MCF 10A (cell line): Measurements from ENCODE around the gene NSMF. TPM values are rescaled to one million over a fixed set of nuclear protein-coding genes. Genes with fewer than 3 reads are reported as not detected.
A peak's percentile ranks its signal among the peaks of the same experiment; 100 is the strongest.

Experiments
- BruUV-seq: library from RNA; stranded (reverse); fragments of 400-500 nt; replicated peaks from 2 replicates; lab custom pipeline; 2021; lab: Mats Ljungman, UMichigan
- CTCF ChIA-PET: fragments of 300-600 bp; sonication (Branson Sonifier 250); formaldehyde crosslinking; extraction: SDS; loops from one replicate; lab custom pipeline; 2021; ENCODE audit warnings: antibody characterized with exemption, inconsistent platforms; lab: Yijun Ruan, JAX
- POLR2A ChIA-PET: fragments of 300-600, 350-650 bp; sonication (Branson Sonifier 250); formaldehyde crosslinking; extraction: SDS; loops from one replicate; lab custom pipeline; 2020; ENCODE audit warnings: antibody characterized with exemption, inconsistent platforms; lab: Yijun Ruan, JAX
- DNase-seq: peaks from one replicate; pipeline ENCODE4 v3.0.0-alpha.2; 2018; ENCODE audit not compliant: unreplicated experiment
- H3K27ac Mint-ChIP-seq: one replicate; pipeline ENCODE4 v1.8.0; 2022; ENCODE audit warnings: mild to moderate bottlenecking, low read depth, mixed read lengths; ENCODE audit not compliant: unreplicated experiment
- H3K27me3 Mint-ChIP-seq: one replicate; pipeline ENCODE4 v1.8.0; 2022; ENCODE audit warnings: mixed read lengths; ENCODE audit not compliant: insufficient read depth, unreplicated experiment
- H3K36me3 Mint-ChIP-seq: one replicate; pipeline ENCODE4 v1.8.0; 2022; ENCODE audit warnings: mild to moderate bottlenecking, moderate library complexity, mixed read lengths; ENCODE audit not compliant: insufficient read depth, unreplicated experiment
- H3K4me1 Mint-ChIP-seq: one replicate; pipeline ENCODE4 v1.8.0; 2022; ENCODE audit warnings: mixed read lengths; ENCODE audit not compliant: insufficient read depth, unreplicated experiment
- H3K4me3 Mint-ChIP-seq: one replicate; pipeline ENCODE4 v1.8.0; 2022; ENCODE audit warnings: mild to moderate bottlenecking, moderate library complexity, mixed read lengths; ENCODE audit not compliant: unreplicated experiment
- H3K9me3 Mint-ChIP-seq: one replicate; pipeline ENCODE4 v1.8.0; 2022; ENCODE audit warnings: mixed read lengths; ENCODE audit not compliant: unreplicated experiment
- CTCF ChIP-seq: fragments of 200-600 bp; IDR thresholded peaks from one replicate; pipeline ENCODE4 v1.8.0; 2022; ENCODE audit warnings: antibody characterized with exemption, mild to moderate bottlenecking; ENCODE audit not compliant: unreplicated experiment
- intact Hi-C: fragments of 100-400 bp; cut with micrococcal nuclease; formaldehyde crosslinking; loops from 2 replicates; pipeline ENCODE4 v1.14.1; 2022
- total RNA-seq: library from RNA; stranded (reverse); gene quantifications from 2 replicates; pipeline ENCODE4 v1.2.3, GENCODE V29; 2022

The NSMF gene
- total RNA-seq, 1 experiment from 2014 or later: 37.8 TPM

GRCh38 chr9:137416563-137417151 lies 42.5 kb downstream of the NSMF start:
- Mint-ChIP-seq H3K36me3 (peaks cover 4% of the 10 kb centered on the region), H3K4me1 (peaks cover 8% of the 10 kb centered on the region), H3K27ac (no peak overlapping the region), H3K9me3 (no peaks in the 10 kb centered on the region), H3K27me3 (no peaks in the 10 kb centered on the region), H3K4me3 (no peak overlapping the region)
- TF ChIP-seq CTCF: no peak
- no peak for DNase-seq
- ChIA-PET CTCF (no interaction called here), POLR2A (no interaction called here)
- no TSS peak for BruUV-seq
- intact Hi-C loops: no loop called here

- BruUV-seq: no TSS peak
- Mint-ChIP-seq H3K4me3 (no peak overlapping the region), H3K36me3 (peaks cover 4% of the 10 kb centered on the region), H3K9me3 (no peaks in the 10 kb centered on the region), H3K27me3 (no peaks in the 10 kb centered on the region), H3K27ac (no peak overlapping the region), H3K4me1 (peaks cover 8% of the 10 kb centered on the region)
- no peak for TF ChIP-seq CTCF
- POLR2A ChIA-PET: no interaction called here
- no peak for DNase-seq
- intact Hi-C loops: no loop called here
- CTCF ChIA-PET: no interaction called here
Observed at GRCh38 chr9:137416006-137416562, 43.0 kb downstream of the NSMF start.

- POLR2A ChIA-PET: no interaction called here
- no TSS peak for BruUV-seq
- intact Hi-C loops: no loop called here
- H3K36me3 Mint-ChIP-seq: peaks cover 4% of the 10 kb centered on the region
- peaks cover 8% of the 10 kb centered on the region for H3K4me1 Mint-ChIP-seq
- no peaks in the 10 kb centered on the region for H3K27me3 Mint-ChIP-seq
- H3K4me3 Mint-ChIP-seq: no peak overlapping the region
- TF ChIP-seq CTCF: no peak
- H3K9me3 Mint-ChIP-seq: no peaks in the 10 kb centered on the region
- CTCF ChIA-PET: interaction anchor here (3.6 kb wide), 1 partner anchor 7 kb away, joined by 16 read pairs; the partner anchor contains the start of genes EXD3 and NOXA1
- DNase-seq: no peak
- peak overlapping the region; percentile 9 for H3K27ac Mint-ChIP-seq
Observed at GRCh38 chr9:137415451-137415850, 43.7 kb downstream of the NSMF start.

- intact Hi-C loops: no loop called here
- peak; percentile 41 for DNase-seq
- peak overlapping the region; percentile 94 for H3K27ac Mint-ChIP-seq
- H3K9me3 Mint-ChIP-seq: no peaks in the 10 kb centered on the region
- no peak for TF ChIP-seq CTCF
- BruUV-seq: no TSS peak
- ChIA-PET CTCF (interaction anchor here (1.5 to 3.6 kb wide), 2 partner anchors 10 to 13 kb away, joined by 3 to 16 read pairs; partner anchors contain the start of genes EXD3 and NOXA1), POLR2A (interaction anchor here (0.7 to 5.6 kb wide), 7 partner anchors 11 to 171 kb away, joined by 3 to 62 read pairs (median 3); partner anchors contain the start of genes ENTPD8, EXD3, NOXA1 and NSMF)
- peaks cover 4% of the 10 kb centered on the region for H3K36me3 Mint-ChIP-seq
- H3K4me3 Mint-ChIP-seq: peak overlapping the region; percentile 56
- H3K4me1 Mint-ChIP-seq: peaks cover 8% of the 10 kb centered on the region
- H3K27me3 Mint-ChIP-seq: no peaks in the 10 kb centered on the region
Observed at GRCh38 chr9:137412431-137412830, 46.7 kb downstream of the NSMF start.
